ENCODE data around the gene HBEGF. TPM values are rescaled to one million over a fixed set of nuclear protein-coding genes. Genes with fewer than 3 reads are reported as not detected.

Gene HBEGF
- total RNA-seq, 2 experiments from 2014 or later = 4.7 to 20.2 TPM

GRCh38 chr5:140364472-140364765 is 18.0 kb upstream of the HBEGF start:
- POLR2A ChIA-PET = no interaction called here
- intact Hi-C loops (cut with micrococcal nuclease; ENCODE audit: unreplicated experiment) = loop anchor here (10.0 kb wide), 1 partner anchor 190 kb away; the partner anchor contains the start of gene SRA1

GRCh38 chr5:140363631-140364471 is 17.4 kb upstream of the HBEGF start:
- Histone ChIP-seq H3K27ac (ENCODE audit: low read depth, low read length, poor library complexity, severe bottlenecking) (no peak overlapping the region), H3K36me3 (ENCODE audit: insufficient read depth, low read length) (no peaks in the 10 kb centered on the region), H3K4me3 (ENCODE audit: low read depth, low read length, poor library complexity, severe bottlenecking) (peak overlapping the region; percentile 42), H3K79me2 (ENCODE audit: insufficient read depth, low read depth, low read length) (no peaks in the 10 kb centered on the region), H3K9me2 (ENCODE audit: insufficient read depth, low read length) (no peaks in the 10 kb centered on the region), H3K4me2 (ENCODE audit: low read length) (peak overlapping the region; percentile 84), H3K4me1 (ENCODE audit: insufficient read depth, low read length, poor library complexity, severe bottlenecking) (peaks cover 3% of the 10 kb centered on the region), H2AFZ (ENCODE audit: low read length) (peak overlapping the region; percentile 52; the same call in 1 of the 2 replicates), H3K9me3 (ENCODE audit: low read length) (no peaks in the 10 kb centered on the region), H4K20me1 (ENCODE audit: insufficient read depth, low read length) (no peaks in the 10 kb centered on the region)
- ChIA-PET CTCF (ENCODE audit: unreplicated experiment) (interaction anchor here (0.9 kb wide), 1 partner anchor 9 kb away, joined by 4 read pairs; no protein-coding TSS in a partner anchor), POLR2A (no interaction called here)
- intact Hi-C loops (cut with micrococcal nuclease; ENCODE audit: unreplicated experiment) = loop anchor here (10.0 kb wide), 1 partner anchor 191 kb away; the partner anchor contains the start of gene SRA1
- DNase-seq (ENCODE audit: low spot score) = no peak
- TF ChIP-seq CTCF (conservative IDR thresholded peaks at IDR 0.05; ENCODE audit: low read length) = no peak
- TF ChIP-seq EZH2phosphoT487 (IDR thresholded peaks at IDR 0.05; ENCODE audit: borderline replicate concordance, low read depth, low read length) = no peak
- no TSS peak for BruUV-seq (replicated peaks)

More at GRCh38 chr5:140364472-140364765, 18.0 kb upstream of the HBEGF start:
- H4K20me1 ChIP-seq (ENCODE audit: insufficient read depth, low read length) = no peaks in the 10 kb centered on the region
- H3K4me2 ChIP-seq (ENCODE audit: low read length) = no peak overlapping the region
- no peaks in the 10 kb centered on the region for H3K79me2 ChIP-seq (ENCODE audit: insufficient read depth, low read depth, low read length)
- no peak overlapping the region for H2AFZ ChIP-seq (ENCODE audit: low read length)
- no peak overlapping the region for H3K4me3 ChIP-seq (ENCODE audit: low read depth, low read length, poor library complexity, severe bottlenecking)
- no peaks in the 10 kb centered on the region for H3K9me3 ChIP-seq (ENCODE audit: low read length)
- H3K36me3 ChIP-seq (ENCODE audit: insufficient read depth, low read length) = no peaks in the 10 kb centered on the region
- BruUV-seq (replicated peaks) = no TSS peak
- TF ChIP-seq EZH2phosphoT487 (IDR thresholded peaks at IDR 0.05; ENCODE audit: borderline replicate concordance, low read depth, low read length) = no peak
- TF ChIP-seq CTCF (conservative IDR thresholded peaks at IDR 0.05; ENCODE audit: low read length) = no peak
- H3K4me1 ChIP-seq (ENCODE audit: insufficient read depth, low read length, poor library complexity, severe bottlenecking) = peaks cover 3% of the 10 kb centered on the region
- DNase-seq (ENCODE audit: low spot score) = no peak
- CTCF ChIA-PET (ENCODE audit: unreplicated experiment) = interaction anchor here (0.9 kb wide), 1 partner anchor 9 kb away, joined by 4 read pairs; no protein-coding TSS in a partner anchor
- H3K27ac ChIP-seq (ENCODE audit: low read depth, low read length, poor library complexity, severe bottlenecking) = no peak overlapping the region
- no peaks in the 10 kb centered on the region for H3K9me2 ChIP-seq (ENCODE audit: insufficient read depth, low read length)
